Activated T-cell treated with anti-CD3 and anti-CD28 coated beads, Interleukin-2, amount 50 U/mL, for 48 hours (primary cell): ENCODE measurements around the gene PALM2AKAP2.

Experiments
- DNase-seq, 2 experiments: peaks; one replicate each; pipeline ENCODE4 v3.0.0-alpha.2; 2020

PALM2AKAP2 gene

DNA sequence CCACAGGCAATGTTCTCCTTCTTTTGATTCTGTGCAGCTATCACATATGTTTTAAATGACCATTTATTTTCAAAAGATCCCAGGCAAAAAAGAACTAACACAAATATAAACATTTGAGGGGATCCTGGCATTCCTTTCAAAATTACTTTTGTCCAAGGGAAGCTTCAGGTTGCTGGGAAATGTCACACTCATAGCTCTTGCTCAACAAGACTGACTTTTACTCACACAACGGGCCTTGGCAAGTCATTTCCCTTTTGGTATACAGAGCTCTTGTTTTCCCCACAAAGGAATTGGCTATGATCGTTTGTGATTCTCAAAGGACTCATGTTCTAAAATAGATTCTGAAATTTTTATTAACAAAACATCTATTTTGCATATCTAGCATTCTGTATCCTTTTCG lies 4.5 kb upstream of the PALM2AKAP2 start:
- no peak for DNase-seq

DNA sequence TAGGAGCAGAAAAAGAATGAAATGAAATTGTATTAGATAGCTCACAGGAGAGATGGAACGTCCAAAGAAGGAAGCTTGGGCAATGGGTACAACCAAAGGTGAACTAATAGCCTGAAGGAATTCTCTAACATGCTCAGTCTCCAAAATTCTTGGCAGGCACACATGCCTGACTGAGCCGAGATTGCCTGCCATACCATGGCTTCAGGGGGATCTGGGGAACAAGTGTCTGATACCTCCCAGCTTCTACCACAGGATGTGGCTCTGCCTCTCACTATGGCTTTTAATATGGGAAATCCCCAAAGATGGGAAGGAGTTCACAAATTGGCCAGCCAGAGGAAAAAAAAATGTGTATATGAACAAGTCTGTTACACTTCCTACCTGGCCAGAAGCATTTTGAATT lies 3.6 kb upstream of the PALM2AKAP2 start:
- no peak for DNase-seq

DNA sequence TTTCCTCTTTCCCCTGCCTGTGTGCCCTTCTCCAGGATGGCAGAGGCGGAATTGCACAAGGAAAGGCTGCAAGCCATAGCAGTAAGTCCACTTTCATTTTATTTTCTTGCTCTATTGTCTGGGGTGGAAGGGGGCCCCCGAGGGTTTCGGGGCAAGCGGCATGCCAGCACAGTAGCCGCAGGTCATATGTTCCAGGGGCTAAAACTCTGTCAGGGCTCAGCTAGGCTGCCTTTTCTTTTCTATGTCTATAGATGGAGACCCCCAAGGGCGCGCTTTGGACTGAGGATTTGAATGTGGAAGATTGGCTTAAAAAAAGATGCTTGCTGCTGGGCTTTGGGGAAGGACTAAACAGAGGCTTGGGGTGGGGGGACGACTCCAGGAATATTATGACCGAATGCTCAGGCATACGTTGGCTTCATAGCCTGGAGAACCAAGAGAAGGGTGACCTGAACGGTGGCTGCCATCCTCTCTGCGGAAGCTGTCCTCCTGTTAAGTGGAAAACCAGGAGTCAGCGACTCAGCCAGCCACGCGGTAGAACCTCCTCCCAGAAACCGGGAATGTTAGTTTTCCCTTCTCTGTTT lies 545 bp downstream of the PALM2AKAP2 start:
- DNase-seq: no peak

DNA sequence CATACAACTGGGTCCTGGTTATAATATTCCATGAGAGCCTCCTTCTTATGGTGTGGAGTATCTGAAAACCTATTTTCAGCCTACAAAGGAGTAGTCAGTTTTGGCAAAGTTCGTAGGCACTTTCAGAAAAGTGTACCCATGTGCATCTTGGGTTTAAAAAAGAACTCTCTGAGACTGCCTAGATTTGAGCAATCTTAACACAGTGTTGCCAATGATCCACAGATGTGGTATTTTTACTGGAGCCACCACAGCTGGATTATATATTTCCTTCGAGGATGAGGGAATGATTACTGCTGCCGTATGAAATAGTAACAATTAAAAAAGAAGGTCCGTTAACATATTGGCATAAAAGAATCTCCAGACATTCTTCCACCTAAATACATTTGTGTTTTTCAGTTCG lies 1.1 kb downstream of the PALM2AKAP2 start:
- DNase-seq: no peak

DNA sequence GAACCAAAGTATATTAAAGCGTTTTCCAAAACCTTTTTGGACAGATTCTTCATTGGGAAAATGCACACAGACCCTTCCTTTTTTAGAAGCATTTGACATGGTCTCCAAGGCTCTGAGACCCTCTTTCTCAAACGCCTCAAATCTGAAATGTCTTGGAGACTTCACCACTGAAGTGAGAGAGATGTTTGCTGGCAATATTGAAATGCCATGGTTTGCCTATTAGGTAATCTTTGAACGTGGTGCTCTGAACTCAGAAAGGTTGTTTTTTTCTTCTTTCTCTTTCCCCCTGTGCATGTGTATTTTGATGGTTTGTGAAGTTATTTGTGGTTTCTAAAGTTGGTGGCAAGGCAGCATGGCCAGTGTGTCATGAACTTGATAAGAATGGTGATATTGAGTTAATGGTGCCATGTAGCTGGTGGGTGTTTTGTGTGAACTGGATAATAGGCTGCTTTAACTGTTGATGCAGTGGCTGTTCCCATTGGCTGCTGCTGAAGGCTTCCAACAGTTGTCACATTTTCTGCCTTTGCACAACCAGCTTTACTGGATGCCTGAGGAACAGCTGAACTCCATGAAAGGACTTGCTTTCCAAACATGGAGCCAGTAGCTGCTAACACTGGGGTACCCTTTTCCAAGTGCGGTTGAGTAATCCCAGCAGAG lies 1.7 kb downstream of the PALM2AKAP2 start:
- DNase-seq: no peak

DNA sequence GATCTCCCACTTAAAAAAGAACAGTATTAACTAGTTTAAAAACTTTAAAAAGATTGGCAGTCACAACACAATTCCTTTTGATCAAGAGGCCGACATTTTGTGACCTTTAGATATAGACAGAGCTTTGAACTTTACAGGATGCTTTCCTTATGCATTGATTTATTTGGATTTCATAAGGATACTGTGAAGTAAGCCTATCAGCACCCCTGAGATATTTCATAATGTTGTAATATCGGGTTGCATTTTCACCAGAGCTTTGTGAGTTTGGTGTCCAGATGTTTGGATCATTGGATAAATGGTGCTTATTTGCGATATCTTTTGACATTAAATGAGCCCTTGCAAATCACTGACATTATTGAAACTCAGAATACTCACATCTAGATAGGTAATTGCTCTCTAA lies 7.7 kb downstream of the PALM2AKAP2 start:
- DNase-seq: no peak

DNA sequence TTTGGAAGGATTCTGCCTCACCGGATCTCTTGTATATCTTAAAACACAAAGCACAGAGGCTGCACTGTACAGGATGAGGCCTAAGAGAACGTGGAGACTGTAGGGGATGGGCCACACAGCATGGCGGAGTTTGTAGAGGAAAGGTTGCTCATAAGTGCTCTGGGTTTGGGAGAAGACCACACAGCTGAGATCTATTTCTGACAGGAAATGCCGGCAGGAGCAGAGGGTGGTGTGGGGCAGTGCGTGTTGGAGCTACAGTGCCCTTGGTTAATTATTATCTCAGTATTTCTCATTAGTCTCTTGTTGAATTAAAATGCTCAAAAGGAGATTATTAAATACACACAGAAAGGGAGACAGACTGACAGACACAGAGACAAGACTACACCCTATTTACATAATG lies 9.6 kb downstream of the PALM2AKAP2 start:
- DNase-seq: no peak

DNA sequence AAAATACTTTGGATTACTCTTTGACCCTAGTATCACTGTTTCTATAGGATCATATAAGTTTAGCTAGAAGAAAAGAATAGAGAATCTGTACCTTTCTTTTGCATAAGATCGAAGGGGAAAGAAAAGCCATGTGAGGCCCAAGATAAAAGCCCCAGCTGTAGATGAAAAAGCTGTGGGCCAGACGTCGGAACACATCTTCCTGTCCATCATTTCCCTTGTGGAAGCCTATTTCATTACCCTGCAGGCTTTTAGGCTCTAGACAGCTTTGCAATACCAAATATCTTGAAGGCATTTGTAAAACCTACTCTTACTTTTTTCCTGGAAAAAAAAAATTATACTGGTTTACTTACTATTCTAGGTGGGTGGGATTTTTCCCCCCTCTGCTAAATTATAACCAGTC lies 10.0 kb downstream of the PALM2AKAP2 start:
- DNase-seq: no peak

DNA sequence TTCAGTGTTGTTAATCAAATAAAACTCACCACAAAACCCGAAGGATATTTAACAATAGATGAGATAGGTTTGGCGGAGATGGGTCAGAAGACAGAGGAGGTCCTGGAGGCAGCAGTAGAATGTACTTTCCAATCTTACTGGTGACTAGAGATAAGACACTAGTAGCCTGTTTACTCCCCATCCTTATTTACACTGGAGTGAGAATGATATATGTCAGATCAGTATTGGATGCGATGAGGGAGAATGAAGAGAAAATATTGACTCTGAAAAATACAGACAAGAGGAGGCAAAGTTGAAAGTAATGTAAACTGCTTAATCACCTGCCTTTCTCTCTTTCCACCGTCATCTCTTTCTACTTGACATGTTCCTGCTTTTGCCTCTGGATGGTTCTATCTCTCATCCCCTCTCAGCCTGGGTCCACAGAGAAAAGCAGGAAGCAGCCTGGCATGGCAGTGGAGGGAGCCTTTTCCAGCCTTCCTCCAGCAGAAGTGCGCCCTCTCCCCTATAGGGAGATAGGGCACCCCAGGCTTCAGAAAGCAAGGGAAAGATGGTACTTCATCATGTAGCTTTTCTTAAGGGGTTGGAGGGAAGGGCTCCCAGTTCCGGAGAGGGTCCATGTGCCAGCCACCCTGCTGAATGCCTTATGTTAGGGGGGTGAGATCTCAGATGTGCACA lies 11.1 kb downstream of the PALM2AKAP2 start:
- DNase-seq: no peak

DNA sequence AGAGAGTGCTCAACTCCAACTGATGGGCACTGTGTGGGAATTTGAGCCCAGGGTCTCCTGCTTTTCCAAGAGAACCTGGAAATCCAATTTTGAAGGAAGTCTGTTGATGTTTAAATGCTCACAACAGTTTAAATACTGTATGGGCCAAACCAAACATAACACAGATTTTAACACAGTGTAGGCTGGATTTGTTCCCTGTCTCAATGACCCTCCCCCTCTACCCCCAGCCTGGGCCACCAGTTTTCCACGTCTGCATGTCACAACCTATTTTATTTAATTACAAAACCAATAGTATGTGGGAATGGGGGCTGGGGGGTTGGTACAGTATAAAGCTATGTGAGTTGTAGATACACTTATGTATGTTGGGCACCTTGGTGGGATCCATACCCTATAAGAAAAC lies 11.7 kb downstream of the PALM2AKAP2 start:
- no peak for DNase-seq

DNA sequence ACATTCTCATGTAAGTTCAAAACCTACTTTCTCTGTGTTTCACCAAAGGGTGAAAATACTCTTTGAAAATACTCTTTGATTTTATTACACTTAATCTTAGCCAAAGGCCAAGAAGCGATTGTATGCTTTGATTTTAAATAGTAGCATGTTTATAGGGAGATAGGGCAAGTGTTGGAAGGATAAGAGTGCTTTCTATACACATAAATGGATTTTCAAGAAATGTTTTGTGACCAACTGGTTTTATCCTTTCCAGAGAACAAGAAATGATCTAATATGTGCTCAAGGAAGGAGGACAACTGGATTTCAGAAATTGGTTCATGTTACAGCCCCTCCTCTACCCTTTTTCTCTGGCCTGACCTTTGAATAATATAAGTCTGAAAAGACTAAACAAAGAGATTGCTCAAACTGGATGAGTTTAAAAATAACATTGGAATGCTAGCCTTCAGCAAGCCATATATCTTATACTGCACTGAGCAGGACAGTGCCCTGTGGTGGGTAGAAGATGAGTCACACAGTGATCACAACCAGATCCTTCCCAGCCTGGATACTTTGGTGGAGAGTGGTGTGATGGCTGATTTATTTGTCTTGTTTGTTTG lies 13.1 kb downstream of the PALM2AKAP2 start:
- no peak for DNase-seq

DNA sequence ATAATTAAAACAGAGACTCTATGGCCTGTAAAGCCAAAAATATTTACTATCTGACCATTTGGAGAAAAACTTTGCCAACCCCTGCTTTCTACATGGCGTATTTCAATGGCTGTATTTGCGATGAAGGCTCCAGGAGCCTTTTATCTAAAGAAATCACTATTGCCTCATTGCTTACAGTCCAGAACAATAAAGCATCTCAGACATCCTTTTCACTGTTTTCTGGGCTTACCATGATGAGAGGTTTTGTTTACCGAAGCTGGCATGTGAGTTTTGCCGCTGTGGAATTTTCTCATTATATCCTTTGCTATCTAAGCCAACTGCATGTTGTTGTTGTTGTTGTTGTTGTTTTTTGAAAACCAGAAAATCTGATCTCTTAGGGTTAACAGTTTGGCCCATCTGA lies 13.9 kb downstream of the PALM2AKAP2 start:
- no peak for DNase-seq

DNA sequence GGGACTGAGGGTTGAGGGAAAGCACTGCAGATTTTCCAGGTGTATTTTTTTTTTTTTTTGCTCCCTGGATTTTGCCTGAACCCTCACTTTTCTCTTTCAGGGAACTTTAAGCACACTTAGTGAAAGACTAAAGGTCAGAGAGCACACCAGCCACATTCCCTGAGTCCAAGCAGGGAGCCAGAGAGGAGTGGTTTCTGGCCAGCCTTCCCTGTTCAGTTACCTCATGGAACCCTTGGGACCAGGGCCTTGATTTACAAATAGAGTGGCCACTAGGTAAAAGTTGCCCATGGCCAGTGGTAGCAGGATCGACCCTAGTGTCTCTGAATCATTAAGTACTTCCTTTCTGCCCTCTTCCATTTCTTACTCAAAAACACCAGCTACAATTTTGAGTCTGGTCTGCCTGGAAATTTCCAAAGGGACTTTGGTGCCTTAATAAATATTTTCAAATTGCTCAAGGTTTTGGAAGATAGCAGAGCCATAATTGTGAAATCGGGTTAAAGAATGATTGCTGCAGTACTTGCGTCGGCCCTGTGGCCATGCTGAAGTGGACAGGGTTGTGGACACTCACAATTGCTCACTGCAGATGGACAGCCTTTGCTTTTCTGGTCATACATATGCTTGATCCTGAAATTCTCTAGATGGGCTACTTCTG lies 14.5 kb downstream of the PALM2AKAP2 start:
- no peak for DNase-seq

DNA sequence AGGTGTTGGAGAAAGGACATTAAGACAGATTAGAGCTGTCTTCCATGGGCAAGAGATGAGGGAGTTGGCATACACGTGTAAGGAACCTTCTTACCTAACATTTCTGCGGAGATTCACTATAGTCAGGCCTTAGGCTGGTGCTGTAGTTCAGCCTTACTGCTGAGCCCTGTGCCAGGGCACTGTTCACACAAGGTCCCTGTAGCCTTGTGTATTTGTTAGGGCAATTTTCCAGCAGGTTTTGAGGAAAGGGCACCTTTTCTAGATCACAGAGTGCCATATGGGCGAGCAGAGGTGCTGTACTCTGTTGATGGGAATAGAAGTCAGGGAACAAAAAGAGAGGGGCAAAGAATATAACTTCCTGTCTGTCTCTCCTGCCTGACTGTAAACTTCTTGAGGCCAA lies 15.6 kb downstream of the PALM2AKAP2 start:
- no peak for DNase-seq

DNA sequence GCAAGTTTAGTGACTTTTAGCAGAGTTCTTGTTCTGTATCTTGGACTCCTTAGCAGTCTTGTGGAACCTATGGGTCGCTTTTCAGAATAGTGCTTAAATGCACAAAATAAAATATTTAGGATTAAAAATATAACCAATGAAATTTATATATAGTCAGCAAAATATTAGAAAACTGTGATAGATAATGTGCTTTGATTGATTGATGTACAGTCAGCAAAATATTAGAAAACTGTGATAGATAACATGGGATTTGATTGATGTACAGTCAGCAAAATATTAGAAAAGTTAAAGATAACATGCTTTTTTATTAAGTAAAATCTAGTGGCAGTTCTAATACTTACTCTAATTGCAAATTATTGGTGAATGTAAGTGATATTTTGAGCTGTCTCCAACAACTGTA lies 16.1 kb downstream of the PALM2AKAP2 start:
- DNase-seq: no peak

DNA sequence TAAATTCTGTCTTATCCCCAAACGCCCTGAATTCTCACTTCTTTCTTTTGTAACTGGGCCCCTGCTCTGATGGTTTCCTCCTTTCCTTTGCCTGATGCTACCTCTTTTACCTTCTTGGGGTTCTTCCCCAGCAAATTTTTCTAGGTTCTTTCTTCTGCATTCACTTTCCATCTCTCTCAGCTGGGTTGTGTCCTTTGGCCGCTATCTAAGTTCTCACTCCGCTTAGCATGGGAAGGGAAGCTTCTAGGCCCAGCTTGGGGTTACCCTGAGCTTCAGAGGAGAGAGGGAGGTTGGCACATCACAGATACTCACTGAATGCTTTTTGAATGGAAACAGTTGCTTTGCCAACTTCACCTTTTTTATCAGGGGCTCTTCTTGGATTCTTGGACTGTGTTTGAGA lies 17.0 kb downstream of the PALM2AKAP2 start:
- no peak for DNase-seq

DNA sequence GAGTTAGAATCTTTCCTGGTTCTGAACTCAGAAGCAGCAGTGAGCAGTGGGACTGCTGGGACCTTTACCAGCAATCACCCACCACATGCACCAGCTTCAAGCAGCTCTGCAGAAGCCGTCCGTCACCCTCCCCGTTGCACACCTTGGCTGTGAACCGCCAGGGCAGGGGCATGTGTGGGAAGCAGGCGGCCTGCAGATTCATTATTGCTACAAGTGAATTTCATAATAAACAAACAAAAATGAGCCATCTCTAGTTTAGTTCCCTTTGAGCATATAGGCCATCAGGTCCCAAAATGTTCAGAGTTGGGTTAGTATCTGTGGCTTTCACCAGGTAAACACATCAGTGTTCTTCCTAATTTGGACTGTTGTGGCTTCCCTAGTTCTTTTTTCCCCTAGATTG lies 17.5 kb downstream of the PALM2AKAP2 start:
- no peak for DNase-seq

DNA sequence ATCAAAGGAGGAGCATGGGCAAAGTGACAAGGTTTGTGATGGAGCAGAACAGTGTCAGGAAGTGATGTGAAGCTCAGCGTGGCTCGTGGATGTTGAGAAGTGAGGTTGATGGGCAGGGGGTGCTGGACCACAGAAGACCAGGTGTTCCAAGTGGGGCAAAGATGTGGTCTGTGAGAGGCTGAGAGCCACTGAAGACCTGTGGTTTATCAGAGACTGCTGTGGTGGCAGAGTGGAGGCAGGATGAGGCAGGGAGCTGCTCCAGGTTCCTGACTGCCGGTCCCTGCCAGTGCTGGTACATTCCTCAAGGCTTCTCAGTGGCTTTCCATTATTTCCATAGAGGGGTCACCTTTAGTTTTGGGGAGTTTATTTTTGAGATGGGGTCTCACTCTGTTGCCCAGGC lies 19.1 kb downstream of the PALM2AKAP2 start:
- no peak for DNase-seq

DNA sequence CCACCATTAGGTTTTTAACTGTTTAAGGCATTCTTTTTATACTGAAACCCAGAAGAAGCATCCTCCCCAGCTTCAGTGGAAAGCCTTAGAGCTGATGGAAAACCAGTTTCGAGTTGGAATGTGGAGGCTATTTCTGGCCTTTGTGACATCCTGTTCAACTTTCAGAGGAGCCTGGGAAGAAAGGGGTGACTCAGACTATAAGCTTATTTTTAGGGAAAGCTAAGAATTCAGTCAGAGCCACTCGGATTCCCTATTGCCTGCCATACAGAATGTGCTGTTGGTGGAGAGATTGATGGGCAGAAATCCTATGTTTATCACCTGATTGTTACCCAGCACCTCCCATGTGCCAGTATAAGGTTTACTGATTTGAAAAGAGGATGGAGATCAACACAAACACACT lies 19.8 kb downstream of the PALM2AKAP2 start:
- no peak for DNase-seq

DNA sequence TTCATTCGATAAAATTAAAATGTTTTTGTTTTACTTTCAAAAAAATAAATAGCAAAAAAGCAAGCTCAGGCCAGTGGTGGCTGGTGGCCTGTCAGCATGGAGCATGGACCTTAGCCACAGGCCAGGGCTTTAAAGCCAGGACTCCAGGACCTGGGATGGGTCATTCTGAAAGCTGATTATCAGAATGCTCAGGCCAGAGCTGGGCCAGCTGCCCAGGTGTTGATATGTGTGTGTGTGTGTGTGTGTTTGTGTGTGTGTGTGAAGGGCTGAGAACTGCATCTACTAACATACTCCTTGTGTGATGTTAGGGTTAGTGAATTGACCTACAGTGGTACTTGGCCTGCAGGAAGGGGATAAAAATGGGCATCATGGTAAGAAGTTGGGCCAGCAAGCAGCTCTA lies 21.5 kb downstream of the PALM2AKAP2 start:
- no peak for DNase-seq

DNA sequence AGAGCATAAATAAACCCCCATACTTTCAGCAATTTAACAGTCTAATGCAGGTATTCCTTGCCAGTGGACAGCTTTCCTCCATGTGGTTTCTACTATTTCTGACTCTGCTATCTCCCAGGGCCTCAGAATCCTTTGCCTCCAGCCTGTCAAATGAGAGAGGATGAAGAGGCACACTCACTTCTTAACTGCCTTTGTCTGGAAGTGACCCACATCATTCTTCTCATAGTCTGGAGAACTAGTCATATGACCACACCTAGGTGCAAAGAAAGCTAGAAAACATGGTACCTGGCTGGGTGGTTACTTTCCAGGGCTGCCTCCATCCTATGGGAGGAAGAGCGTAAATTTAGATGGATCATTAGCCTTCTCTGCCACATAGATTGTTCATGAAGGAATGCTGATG lies 22.5 kb downstream of the PALM2AKAP2 start:
- no peak for DNase-seq

DNA sequence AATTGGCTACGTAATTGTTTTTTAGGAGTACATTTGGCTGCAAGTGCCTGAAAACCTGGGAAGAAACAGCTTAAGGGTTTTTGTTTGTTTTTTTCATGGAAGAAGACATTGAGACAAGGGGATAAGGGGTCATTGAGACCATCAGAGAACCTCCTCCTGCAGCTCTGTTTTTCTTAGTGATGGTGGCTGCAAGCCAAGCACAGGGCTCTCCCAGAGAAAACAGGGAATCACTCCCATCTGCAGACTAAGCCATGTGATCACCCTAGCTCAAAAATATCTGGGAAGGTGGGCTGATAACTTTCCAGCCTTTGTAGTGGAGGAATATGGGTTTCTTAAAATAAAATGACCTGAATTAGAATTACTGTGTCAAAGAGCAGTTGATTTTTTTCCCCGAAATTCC lies 25.1 kb downstream of the PALM2AKAP2 start:
- no peak for DNase-seq

DNA sequence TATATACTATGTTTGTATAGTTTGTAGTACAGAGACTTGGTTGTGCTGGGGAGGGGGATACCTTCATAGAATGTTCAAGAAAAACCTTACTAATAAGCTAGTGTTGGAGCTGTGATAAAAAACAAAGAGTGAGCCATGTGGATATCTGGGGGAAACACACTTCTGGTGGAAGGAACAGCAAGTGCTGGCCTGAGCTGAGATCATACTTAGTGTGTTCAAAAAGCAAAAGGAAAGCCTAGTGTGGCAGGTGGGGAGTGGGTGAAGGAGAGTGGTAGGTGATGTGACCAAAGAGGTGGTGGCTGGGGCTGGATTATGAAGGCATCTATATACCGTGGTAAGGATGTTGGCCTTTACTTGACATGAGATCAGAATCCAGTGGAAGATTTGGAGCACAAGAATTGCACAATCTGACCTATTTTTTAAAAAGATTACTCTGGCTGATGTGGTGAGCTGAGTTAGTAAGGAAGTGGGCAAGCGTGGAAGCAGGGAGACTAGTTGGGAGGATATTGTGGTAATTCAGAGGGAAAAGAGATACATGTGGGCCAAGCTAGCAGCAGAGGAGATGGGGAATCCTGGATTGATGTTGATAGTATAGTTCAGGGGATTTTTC lies 26.6 kb downstream of the PALM2AKAP2 start:
- DNase-seq: no peak
